GM23248 (cell line): ENCODE measurements around the gene WIPF1.

Experiments
- EZH2 ChIP-seq: fragments of 200-600 bp; sonication (generic); IDR thresholded peaks from 2 replicates; pipeline ENCODE4 v1.6.1; 2018; ENCODE audit warnings: antibody characterized with exemption, mild to moderate bottlenecking; ENCODE audit not compliant: insufficient read depth, poor library complexity, severe bottlenecking
- EZH2phosphoT487 ChIP-seq: fragments of 200-600 bp; sonication (generic); IDR thresholded peaks from 2 replicates; pipeline ENCODE4 v1.6.1; 2018; ENCODE audit warnings: antibody characterized with exemption, moderate library complexity, mild to moderate bottlenecking, low read depth; ENCODE audit not compliant: insufficient read depth

- TF ChIP-seq EZH2phosphoT487: no peak
- TF ChIP-seq EZH2: no peak
Measured at GRCh38 chr2:174511580-174512260, 85.9 kb downstream of the WIPF1 start.
